Endothelial cell of umbilical vein (primary cell): ENCODE measurements around the gene CUX1. TPM values are rescaled to one million over a fixed set of nuclear protein-coding genes. Genes with fewer than 3 reads are reported as not detected.

Experiments
- BruUV-seq: library from RNA; stranded (reverse); fragments of 400-500 nt; replicated peaks from 2 replicates; lab custom pipeline; 2021; lab: Mats Ljungman, UMichigan
- CTCF ChIA-PET: fragments of 300-600, 350-600 bp; sonication (Branson Sonifier 250); formaldehyde crosslinking; loops from one replicate; lab custom pipeline; 2021; ENCODE audit warnings: antibody characterized with exemption, inconsistent platforms; lab: Charles Lee
- POLR2A ChIA-PET: fragments of 300-600, 350-600 bp; sonication (Branson Sonifier 250); formaldehyde crosslinking; loops from one replicate; lab custom pipeline; 2021; ENCODE audit warnings: antibody characterized with exemption, inconsistent platforms; lab: Charles Lee
- DNase-seq: peaks from one replicate; pipeline ENCODE4 v3.0.0-alpha.2; 2011; ENCODE audit warnings: low read depth, low spot score
- FAIRE-seq: peaks from 2 replicates; lab custom pipeline; 2011; peaks lifted over from hg19 to GRCh38; lab: Jason Lieb, UNC
- H2AFZ ChIP-seq: 2 replicates; pipeline ENCODE4 v1.6.0; 2012; ENCODE audit warnings: low read depth, low read length, control low read depth, inconsistent platforms
- H3K27ac ChIP-seq: 2 replicates; pipeline ENCODE4 v1.5.1; 2011; ENCODE audit warnings: low read depth, mild to moderate bottlenecking, control low read depth, low read length, moderate library complexity; ENCODE audit not compliant: insufficient read depth
- H3K27me3 ChIP-seq, 2 experiments: 2 replicates each; pipeline versions ENCODE4 v1.6.0 to v1.6.1; 2011; ENCODE audit warnings: low read length in 2 of 2, mixed read lengths in 1 of 2; ENCODE audit not compliant: control insufficient read depth in 2 of 2, insufficient read depth in 2 of 2
- H3K36me3 ChIP-seq, 2 experiments: 2 replicates in 1 of 2; 3 replicates in 1 of 2; pipeline ENCODE4 v1.5.1; 2011; ENCODE audit warnings: low read length in 2 of 2, mild to moderate bottlenecking in 1 of 2, moderate library complexity in 1 of 2; ENCODE audit not compliant: control insufficient read depth in 2 of 2, insufficient read depth in 2 of 2; ENCODE audit errors: extremely low read depth in 1 of 2
- H3K4me1 ChIP-seq: 3 replicates; pipeline ENCODE4 v1.5.1; 2011; ENCODE audit warnings: mild to moderate bottlenecking, low read length; ENCODE audit not compliant: control insufficient read depth, insufficient read depth; ENCODE audit errors: extremely low read depth
- H3K4me2 ChIP-seq: 2 replicates; pipeline ENCODE4 v1.6.1; 2011; ENCODE audit warnings: low read length, control low read depth, mixed read lengths; ENCODE audit not compliant: insufficient read depth
- H3K4me3 ChIP-seq, 3 experiments: fragments of 200-600 bp in 1 of 3; sonication (generic), shearing (Covaris generic) in 1 of 3; replicated peaks in 1 of 3; 2 replicates each; pipeline ENCODE4 v1.5.1; 2011 to 2016; ENCODE audit warnings: control low read depth in 3 of 3, low read length in 3 of 3, mild to moderate bottlenecking in 2 of 3, inconsistent platforms in 1 of 3, low read depth in 1 of 3, moderate library complexity in 1 of 3; ENCODE audit not compliant: insufficient read depth in 1 of 3
- H3K79me2 ChIP-seq: 2 replicates; pipeline ENCODE4 v1.6.0; 2012; ENCODE audit warnings: low read length, inconsistent platforms; ENCODE audit not compliant: control insufficient read depth, insufficient read depth
- H3K9ac ChIP-seq: replicated peaks from 2 replicates; pipeline ENCODE3; 2011; ENCODE audit warnings: low read length, control low read depth; ENCODE audit not compliant: insufficient read depth; ENCODE audit errors: extremely low read depth
- H3K9me1 ChIP-seq: replicated peaks from 3 replicates; pipeline ENCODE4 v1.6.0; 2011; ENCODE audit warnings: mild to moderate bottlenecking, low read length; ENCODE audit not compliant: control insufficient read depth, insufficient read depth; ENCODE audit errors: extremely low read depth
- H3K9me3 ChIP-seq: replicated peaks from 2 replicates; pipeline ENCODE4 v1.5.1; 2012; ENCODE audit warnings: low read length, inconsistent platforms; ENCODE audit not compliant: control insufficient read depth, insufficient read depth
- H4K20me1 ChIP-seq: replicated peaks from 2 replicates; pipeline ENCODE3; 2011; ENCODE audit warnings: mild to moderate bottlenecking, low read length; ENCODE audit not compliant: control insufficient read depth, insufficient read depth; ENCODE audit errors: extremely low read depth
- EZH2 ChIP-seq: IDR thresholded peaks from 2 replicates; pipeline ENCODE4 v1.6.1; 2012; ENCODE audit warnings: borderline replicate concordance, low read depth, mild to moderate bottlenecking, moderate library complexity, low read length, inconsistent platforms; ENCODE audit not compliant: severe bottlenecking
- FOS ChIP-seq: IDR thresholded peaks from 2 replicates; pipeline ENCODE4 v1.6.1; 2011; ENCODE audit warnings: mild to moderate bottlenecking, low read length, moderate library complexity, borderline replicate concordance; ENCODE audit not compliant: insufficient read depth
- GATA2 ChIP-seq: IDR thresholded peaks from 2 replicates; pipeline ENCODE4 v1.7.0; 2011; ENCODE audit warnings: low read depth, mild to moderate bottlenecking, moderate library complexity, mixed read lengths, low read length; ENCODE audit not compliant: insufficient read length, insufficient read depth
- JUN ChIP-seq: IDR thresholded peaks from 2 replicates; pipeline ENCODE4 v1.6.1; 2011; ENCODE audit warnings: borderline replicate concordance, low read depth; ENCODE audit not compliant: insufficient read length, insufficient read depth
- MYC ChIP-seq: IDR thresholded peaks from one replicate; pipeline ENCODE4 v1.6.1; 2011; ENCODE audit warnings: mild to moderate bottlenecking, low read depth, low read length
- POLR2A ChIP-seq: IDR thresholded peaks from 2 replicates; pipeline ENCODE4 v1.6.1; 2012; ENCODE audit warnings: low read depth, mild to moderate bottlenecking, control low read depth, low read length
- POLR2AphosphoS5 ChIP-seq: IDR thresholded peaks from 2 replicates; pipeline ENCODE4 v1.6.1; 2012; ENCODE audit warnings: low read depth, mild to moderate bottlenecking, control low read depth, low read length, moderate library complexity; ENCODE audit not compliant: insufficient read depth
- dilution Hi-C: fragments of 300-500 bp; cut with MboI; formaldehyde crosslinking; loops from one replicate; pipeline ENCODE4 v1.15.0; 2019; ENCODE audit warnings: low sequenced_read_pairs; ENCODE audit not compliant: extremely low pct_ligation_motif_present
- intact Hi-C: fragments of 100-400 bp; cut with micrococcal nuclease; formaldehyde crosslinking; loops from one replicate; pipeline ENCODE4 v1.10.0; 2022
- polyA plus RNA-seq, 4 experiments: library from polyadenylated mRNA; depleted of rRNA in 3 of 4; stranded (reverse) in 3 of 4; unstranded in 1 of 4; fragments of >200 nt; gene quantifications; 2 replicates each; pipeline versions ENCODE4 v1.2.1 to v1.2.3, GENCODE V29; 2011 to 2012; ENCODE audit warnings: missing spikeins in 1 of 4
- total RNA-seq: library from RNA; stranded (reverse); gene quantifications from 2 replicates; pipeline ENCODE4 v1.2.3, GENCODE V29; 2021
- TF ChIP-seq, protein P1 (sequence below): IDR thresholded peaks from 2 replicates; pipeline ENCODE4 v1.6.1; 2011; ENCODE audit not compliant: insufficient read depth, insufficient read length
- TF ChIP-seq, protein P2 (sequence below), 2 donors: IDR thresholded peaks; 1 replicate in 1 of 2; 2 replicates in 1 of 2; pipeline ENCODE4 v1.5.1; 2011; ENCODE audit warnings: low read length in 2 of 2, mild to moderate bottlenecking in 2 of 2, moderate library complexity in 2 of 2, control low read depth in 1 of 2, inconsistent platforms in 1 of 2, low read depth in 1 of 2; ENCODE audit not compliant: insufficient read depth in 1 of 2; ENCODE audit errors: extremely low read depth in 1 of 2

CUX1 gene
- total and polyA plus RNA-seq, 2 donors (not counting 3 experiments of a cell fraction or from before 2014, with no cell fraction given) = 13.8 to 49.8 TPM

GRCh38 chr7:102029616-102030015 lies 212.2 kb downstream of the CUX1 start:
- Histone ChIP-seq H3K27me3 (no peaks in the 10 kb centered on the region), H3K27ac (no peak overlapping the region), H3K9me1 (no peaks in the 10 kb centered on the region), H4K20me1 (no peaks in the 10 kb centered on the region), H3K36me3 (peaks cover 0 to 3% of the 10 kb centered on the region in 2 experiments), H3K4me1 (no peaks in the 10 kb centered on the region), H3K9me3 (no peaks in the 10 kb centered on the region), H3K79me2 (no peaks in the 10 kb centered on the region), H3K4me2 (no peak overlapping the region), H3K9ac (no peak overlapping the region), H3K4me3 (no peak overlapping the region), H2AFZ (no peak overlapping the region)
- TF ChIP-seq POLR2A (no peak), GATA2 (no peak)
- POLR2A ChIA-PET = interaction anchor here (0.7 kb wide), 1 partner anchor 311 kb away, joined by 3 read pairs; no protein-coding TSS in a partner anchor
- intact Hi-C loops (no loop called here), dilution Hi-C loops (no loop called here)
- DNase-seq (no peak), FAIRE-seq (no peak)
- no TSS peak for BruUV-seq
- CTCF ChIA-PET = interaction anchor here (0.5 kb wide), 1 partner anchor 76 kb away, joined by 3 read pairs; no protein-coding TSS in a partner anchor

DNA sequence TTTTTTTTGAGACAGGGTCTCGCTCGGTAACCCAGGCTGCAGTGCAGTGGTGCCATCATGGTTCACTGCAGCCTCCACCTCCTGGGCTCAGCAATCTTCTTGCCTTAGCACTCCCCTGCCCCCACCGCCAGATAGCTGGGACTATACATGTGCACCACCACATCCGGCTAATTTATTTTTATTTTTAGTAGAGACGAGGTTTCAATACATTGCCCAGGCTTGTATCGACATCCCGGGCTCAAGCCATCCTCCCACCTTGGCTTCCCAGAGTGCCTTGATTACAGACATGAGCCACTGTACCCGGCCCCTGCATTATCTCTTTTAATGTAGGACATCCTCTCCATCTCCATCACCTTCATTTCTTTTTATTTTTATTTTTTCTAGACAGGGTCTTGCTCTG lies 213.3 kb downstream of the CUX1 start:
- Histone ChIP-seq H3K9me3 (no peaks in the 10 kb centered on the region), H4K20me1 (no peaks in the 10 kb centered on the region), H3K4me3 (no peak overlapping the region), H3K79me2 (no peaks in the 10 kb centered on the region), H3K36me3 (peaks cover 0 to 3% of the 10 kb centered on the region in 2 experiments), H3K27ac (no peak overlapping the region), H3K4me1 (no peaks in the 10 kb centered on the region), H3K27me3 (no peaks in the 10 kb centered on the region), H3K4me2 (no peak overlapping the region), H3K9me1 (no peaks in the 10 kb centered on the region), H3K9ac (no peak overlapping the region), H2AFZ (no peak overlapping the region)
- ChIA-PET CTCF (no interaction called here), POLR2A (no interaction called here)
- no TSS peak for BruUV-seq
- FAIRE-seq = no peak
- intact Hi-C loops = no loop called here
- DNase-seq = no peak
- dilution Hi-C loops = no loop called here
- TF ChIP-seq, protein P1, sequence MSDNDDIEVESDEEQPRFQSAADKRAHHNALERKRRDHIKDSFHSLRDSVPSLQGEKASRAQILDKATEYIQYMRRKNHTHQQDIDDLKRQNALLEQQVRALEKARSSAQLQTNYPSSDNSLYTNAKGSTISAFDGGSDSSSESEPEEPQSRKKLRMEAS = no peak
- TF ChIP-seq EZH2 = no peak
- TF ChIP-seq, protein P2, sequence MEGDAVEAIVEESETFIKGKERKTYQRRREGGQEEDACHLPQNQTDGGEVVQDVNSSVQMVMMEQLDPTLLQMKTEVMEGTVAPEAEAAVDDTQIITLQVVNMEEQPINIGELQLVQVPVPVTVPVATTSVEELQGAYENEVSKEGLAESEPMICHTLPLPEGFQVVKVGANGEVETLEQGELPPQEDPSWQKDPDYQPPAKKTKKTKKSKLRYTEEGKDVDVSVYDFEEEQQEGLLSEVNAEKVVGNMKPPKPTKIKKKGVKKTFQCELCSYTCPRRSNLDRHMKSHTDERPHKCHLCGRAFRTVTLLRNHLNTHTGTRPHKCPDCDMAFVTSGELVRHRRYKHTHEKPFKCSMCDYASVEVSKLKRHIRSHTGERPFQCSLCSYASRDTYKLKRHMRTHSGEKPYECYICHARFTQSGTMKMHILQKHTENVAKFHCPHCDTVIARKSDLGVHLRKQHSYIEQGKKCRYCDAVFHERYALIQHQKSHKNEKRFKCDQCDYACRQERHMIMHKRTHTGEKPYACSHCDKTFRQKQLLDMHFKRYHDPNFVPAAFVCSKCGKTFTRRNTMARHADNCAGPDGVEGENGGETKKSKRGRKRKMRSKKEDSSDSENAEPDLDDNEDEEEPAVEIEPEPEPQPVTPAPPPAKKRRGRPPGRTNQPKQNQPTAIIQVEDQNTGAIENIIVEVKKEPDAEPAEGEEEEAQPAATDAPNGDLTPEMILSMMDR (IDR thresholded peaks at IDR 0.05; ENCODE audit: extremely low read depth in 1 of 2, insufficient read depth in 1 of 2, low read depth in 1 of 2, low read length in 2 of 2) = no peak
- TF ChIP-seq GATA2 = no peak
- no peak for TF ChIP-seq POLR2A
- no peak for TF ChIP-seq MYC
- no peak for TF ChIP-seq JUN
- TF ChIP-seq POLR2AphosphoS5 = no peak
- no peak for TF ChIP-seq FOS
